A549 (cell line): ENCODE measurements around the gene ABI3. TPM values are rescaled to one million over a fixed set of nuclear protein-coding genes. Genes with fewer than 3 reads are reported as not detected.

ENCODE experiments used
- ATAC-seq, 2 experiments: fragments of 200-7000 bp in 1 of 2; fragments of >200 bp in 1 of 2; cut with Nextera tagmentation in 1 of 2; cut with Tn5 transposase in 1 of 2; 3 replicates each; pipeline versions ENCODE4 v1.8.0 to v1.9.1; 2018 to 2020; ENCODE audit warnings: mild to moderate bottlenecking in 1 of 2, moderate library complexity in 1 of 2
- CTCF ChIA-PET: fragments of 300-600 bp; sonication (Branson Sonifier 250); formaldehyde crosslinking; extraction: SDS; loops from one replicate; lab custom pipeline; 2021; ENCODE audit warnings: antibody characterized with exemption, inconsistent platforms; lab: Yijun Ruan, JAX
- POLR2A ChIA-PET: fragments of 350-600 bp; formaldehyde crosslinking; extraction: SDS; loops from one replicate; lab custom pipeline; 2021; ENCODE audit warnings: antibody characterized with exemption, inconsistent platforms; lab: Yijun Ruan, JAX
- DNase-seq, 2 experiments: peaks; one replicate each; pipeline versions ENCODE4 v3.0.0 to v3.0.0-alpha.2; 2011 to 2016; ENCODE audit warnings: low read depth in 1 of 2, low spot score in 1 of 2
- FAIRE-seq: peaks from 2 replicates; lab custom pipeline; 2011; peaks lifted over from hg19 to GRCh38; lab: Jason Lieb, UNC
- H3K27ac ChIP-seq, 2 experiments: fragments of >200 bp; sonication (Bioruptor Twin); formaldehyde crosslinking; 3 replicates each; pipeline ENCODE4 v1.5.1; 2016 to 2017
- H3K4me1 ChIP-seq: fragments of >200 bp; sonication (Bioruptor Twin); formaldehyde crosslinking; 3 replicates; pipeline ENCODE4 v1.6.1; 2016
- H3K4me2 ChIP-seq: fragments of >200 bp; sonication (Bioruptor Twin); formaldehyde crosslinking; 3 replicates; pipeline ENCODE4 v1.6.1; 2016
- H3K4me3 ChIP-seq: fragments of >200 bp; sonication (Bioruptor Twin); formaldehyde crosslinking; 3 replicates; pipeline ENCODE4 v1.5.1; 2016
- H3K9me3 ChIP-seq: fragments of >200 bp; sonication (Bioruptor Twin); formaldehyde crosslinking; 3 replicates; pipeline ENCODE4 v1.6.1; 2016
- ATOH8 ChIP-seq: fragments of 250-450 bp; sonication (Bioruptor Pico); IDR thresholded peaks from 2 replicates; pipeline ENCODE4 v1.5.0; 2020; ENCODE audit warnings: low read depth, mild to moderate bottlenecking, moderate library complexity
- CEBPB ChIP-seq, 2 experiments: fragments of >200 bp in 1 of 2; sonication (Bioruptor Twin) in 1 of 2; formaldehyde crosslinking in 1 of 2; IDR thresholded peaks; 2 replicates each; pipeline ENCODE4 v1.6.1; 2012 to 2016
- CHD4 ChIP-seq: fragments of 200-600 bp; sonication (generic); IDR thresholded peaks from 2 replicates; pipeline ENCODE4 v1.6.1; 2016; ENCODE audit warnings: antibody characterized with exemption, mild to moderate bottlenecking, borderline replicate concordance
- EHF ChIP-seq: fragments of 250-450 bp; sonication (Bioruptor Pico); IDR thresholded peaks from 2 replicates; pipeline ENCODE4 v1.5.0; 2020; ENCODE audit warnings: mild to moderate bottlenecking
- ESRRA ChIP-seq: fragments of 150-350 bp; IDR thresholded peaks from 2 replicates; pipeline ENCODE4 v1.6.1; 2014; ENCODE audit warnings: mild to moderate bottlenecking, low read length, borderline replicate concordance
- FOSB ChIP-seq: fragments of 250-450 bp; sonication (Bioruptor Pico); IDR thresholded peaks from 2 replicates; pipeline ENCODE4 v1.5.0; 2020; ENCODE audit warnings: mild to moderate bottlenecking, moderate library complexity
- FOXS1 ChIP-seq: fragments of 250-450 bp; sonication (Bioruptor Pico); IDR thresholded peaks from 2 replicates; pipeline ENCODE4 v1.5.0; 2020; ENCODE audit warnings: mild to moderate bottlenecking, moderate library complexity
- HES2 ChIP-seq: fragments of >200 bp; sonication (Bioruptor Twin); formaldehyde crosslinking; IDR thresholded peaks from 2 replicates; pipeline ENCODE4 v1.6.1; 2016
- HOXB13 ChIP-seq: fragments of 250-450 bp; sonication (Bioruptor Pico); IDR thresholded peaks from 2 replicates; pipeline ENCODE4 v1.5.0; 2020; ENCODE audit warnings: low read depth, mild to moderate bottlenecking, moderate library complexity
- JUN ChIP-seq, 2 experiments: fragments of >200 bp; sonication (Bioruptor Twin); formaldehyde crosslinking; IDR thresholded peaks; 2 replicates in 1 of 2; 3 replicates in 1 of 2; pipeline ENCODE4 v1.6.1; 2016 to 2017
- KDM5A ChIP-seq: fragments of 200-600 bp; sonication (generic); IDR thresholded peaks from 2 replicates; pipeline ENCODE4 v1.6.1; 2016; ENCODE audit warnings: antibody characterized with exemption, mild to moderate bottlenecking
- MAFK ChIP-seq: fragments of 450-650 bp; IDR thresholded peaks from 2 replicates; pipeline ENCODE4 v1.6.1; 2014; ENCODE audit not compliant: partially characterized antibody
- MAX ChIP-seq: IDR thresholded peaks from 2 replicates; pipeline ENCODE4 v1.6.1; 2012
- MAZ ChIP-seq: fragments of 150-350 bp; IDR thresholded peaks from 2 replicates; pipeline ENCODE4 v1.6.1; 2014; ENCODE audit warnings: antibody characterized with exemption, low read depth, low read length, borderline replicate concordance
- NFE2L2 ChIP-seq: fragments of 150-350 bp; conservative IDR thresholded peaks from 2 replicates; pipeline ENCODE4 v1.6.1; 2014; ENCODE audit warnings: low read length
- NR3C1 ChIP-seq: fragments of >200 bp; sonication (Bioruptor Twin); formaldehyde crosslinking; IDR thresholded peaks from 3 replicates; pipeline ENCODE4 v1.6.1; 2017
- PBX3 ChIP-seq: IDR thresholded peaks from 2 replicates; pipeline ENCODE4 v1.6.1; 2012
- RFX5 ChIP-seq: fragments of 450-650 bp; IDR thresholded peaks from 2 replicates; pipeline ENCODE4 v1.7.1; 2014; ENCODE audit warnings: antibody characterized with exemption, mild to moderate bottlenecking, moderate library complexity
- SREBF2 ChIP-seq: fragments of 450-650 bp; IDR thresholded peaks from 2 replicates; pipeline ENCODE4 v1.6.1; 2014; ENCODE audit warnings: mild to moderate bottlenecking, moderate library complexity
- ZC3H11A ChIP-seq: fragments of 450-650 bp; IDR thresholded peaks from 2 replicates; pipeline ENCODE4 v1.6.1; 2014; ENCODE audit warnings: antibody characterized with exemption, mild to moderate bottlenecking
- ZNF302 ChIP-seq: fragments of 250-450 bp; sonication (Bioruptor Pico); IDR thresholded peaks from 2 replicates; pipeline ENCODE4 v1.9.0; 2021; ENCODE audit warnings: inconsistent platforms, mild to moderate bottlenecking, moderate library complexity
- WGBS: methylation state at CpG from one replicate; pipeline ENCODE4 v1.1.6; 2017; ENCODE audit errors: missing lambda C conversion rate; 5-methylcytosine and 5-hydroxymethylcytosine counted together
- polyA plus RNA-seq, 4 experiments: library from polyadenylated mRNA; depleted of rRNA in 3 of 4; stranded (reverse); fragments of >200 nt; fragmentation: RNase III in 1 of 4; extraction: RNeasy Plus Mini Kit Qiagen cat#74134 plus additional on column Dnase treatment in 1 of 4; gene quantifications; 2 replicates in 3 of 4; 3 replicates in 1 of 4; pipeline ENCODE4 v1.2.3, GENCODE V29; 2011 to 2017
- TF ChIP-seq, protein P1 (sequence below): fragments of >200 bp; sonication (Bioruptor Twin); formaldehyde crosslinking; IDR thresholded peaks from 3 replicates; pipeline ENCODE4 v1.5.1; 2016
- TF ChIP-seq, protein P2 (sequence below): fragments of 200-600 bp; sonication (generic); IDR thresholded peaks from 2 replicates; pipeline ENCODE4 v1.6.1; 2016; ENCODE audit warnings: antibody characterized with exemption, mild to moderate bottlenecking, moderate library complexity
- TF ChIP-seq, protein P3 (sequence below): fragments of 250-450 bp; sonication (Bioruptor Pico); IDR thresholded peaks from 2 replicates; pipeline ENCODE4 v1.5.0; 2021; ENCODE audit warnings: mild to moderate bottlenecking, moderate library complexity, borderline replicate concordance

The ABI3 gene
- polyA plus RNA-seq, 2 of the 4 experiments (the other 2 are of a cell fraction), result not detected

DNA sequence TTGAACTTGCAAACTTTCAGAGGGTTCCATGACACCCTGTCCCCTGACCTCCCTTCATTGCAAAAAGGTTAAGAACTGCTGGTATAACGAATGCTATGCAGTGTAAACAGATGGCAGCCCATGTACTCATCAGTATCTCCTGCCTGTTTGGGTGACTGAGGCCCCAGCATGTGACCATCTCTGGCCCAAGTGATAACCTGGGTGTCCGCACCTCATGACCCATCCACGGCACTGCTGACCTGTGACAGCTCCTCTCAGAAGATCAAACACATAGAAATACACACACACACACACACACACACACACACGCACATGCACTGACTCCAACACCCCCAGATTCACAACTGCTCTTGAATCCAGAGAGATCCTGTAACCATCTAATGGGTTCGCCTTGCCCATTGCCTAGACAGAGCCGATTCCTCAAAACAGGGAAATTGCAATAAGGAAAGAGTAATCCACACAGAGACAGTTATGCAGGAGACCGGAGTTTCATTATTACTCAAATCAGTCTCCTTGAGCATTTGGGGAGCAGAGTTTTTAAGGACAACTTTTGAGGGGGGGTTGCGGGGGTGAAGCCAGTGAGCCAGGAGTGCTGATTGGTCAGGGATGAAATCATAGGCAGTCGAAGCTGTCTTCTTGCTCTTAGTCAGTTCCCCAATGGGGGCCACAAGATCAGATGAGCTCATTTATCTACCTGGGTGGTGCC is 31.3 kb downstream of the ABI3 start:
- Histone ChIP-seq H3K4me1 (no peaks in the 10 kb centered on the region), H3K27ac (no peak overlapping the region), H3K4me2 (no peak overlapping the region), H3K4me3 (no peak overlapping the region), H3K9me3 (no peaks in the 10 kb centered on the region)
- CTCF ChIA-PET, result interaction anchor here (0.7 to 4.8 kb wide), 4 partner anchors 15 to 157 kb away, joined by 3 to 48 read pairs (median 3); no protein-coding TSS in a partner anchor
- POLR2A ChIA-PET, result no interaction called here
- whole genome bisulfite sequencing, result 74% methylated on average over 9 of the region's 9 CpGs
- TF ChIP-seq CHD4 (no peak), FOXS1 (CRISPR knock-in tag) (no peak), ZC3H11A (no peak), FOSB (CRISPR knock-in tag) (no peak), KDM5A (no peak), MAFK (no peak), ATOH8 (CRISPR knock-in tag) (no peak), PBX3 (no peak), ESRRA (no peak), NR3C1 (no peak), EHF (CRISPR knock-in tag) (no peak), MAX (no peak), HOXB13 (CRISPR knock-in tag) (no peak), ZNF302 (CRISPR knock-in tag) (no peak), CEBPB (IDR thresholded peaks at IDR 0.05) (no peak), SREBF2 (no peak), MAZ (no peak), NFE2L2 (no peak)
- TF ChIP-seq, protein P1, sequence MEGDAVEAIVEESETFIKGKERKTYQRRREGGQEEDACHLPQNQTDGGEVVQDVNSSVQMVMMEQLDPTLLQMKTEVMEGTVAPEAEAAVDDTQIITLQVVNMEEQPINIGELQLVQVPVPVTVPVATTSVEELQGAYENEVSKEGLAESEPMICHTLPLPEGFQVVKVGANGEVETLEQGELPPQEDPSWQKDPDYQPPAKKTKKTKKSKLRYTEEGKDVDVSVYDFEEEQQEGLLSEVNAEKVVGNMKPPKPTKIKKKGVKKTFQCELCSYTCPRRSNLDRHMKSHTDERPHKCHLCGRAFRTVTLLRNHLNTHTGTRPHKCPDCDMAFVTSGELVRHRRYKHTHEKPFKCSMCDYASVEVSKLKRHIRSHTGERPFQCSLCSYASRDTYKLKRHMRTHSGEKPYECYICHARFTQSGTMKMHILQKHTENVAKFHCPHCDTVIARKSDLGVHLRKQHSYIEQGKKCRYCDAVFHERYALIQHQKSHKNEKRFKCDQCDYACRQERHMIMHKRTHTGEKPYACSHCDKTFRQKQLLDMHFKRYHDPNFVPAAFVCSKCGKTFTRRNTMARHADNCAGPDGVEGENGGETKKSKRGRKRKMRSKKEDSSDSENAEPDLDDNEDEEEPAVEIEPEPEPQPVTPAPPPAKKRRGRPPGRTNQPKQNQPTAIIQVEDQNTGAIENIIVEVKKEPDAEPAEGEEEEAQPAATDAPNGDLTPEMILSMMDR, result no peak
- TF ChIP-seq, protein P2, sequence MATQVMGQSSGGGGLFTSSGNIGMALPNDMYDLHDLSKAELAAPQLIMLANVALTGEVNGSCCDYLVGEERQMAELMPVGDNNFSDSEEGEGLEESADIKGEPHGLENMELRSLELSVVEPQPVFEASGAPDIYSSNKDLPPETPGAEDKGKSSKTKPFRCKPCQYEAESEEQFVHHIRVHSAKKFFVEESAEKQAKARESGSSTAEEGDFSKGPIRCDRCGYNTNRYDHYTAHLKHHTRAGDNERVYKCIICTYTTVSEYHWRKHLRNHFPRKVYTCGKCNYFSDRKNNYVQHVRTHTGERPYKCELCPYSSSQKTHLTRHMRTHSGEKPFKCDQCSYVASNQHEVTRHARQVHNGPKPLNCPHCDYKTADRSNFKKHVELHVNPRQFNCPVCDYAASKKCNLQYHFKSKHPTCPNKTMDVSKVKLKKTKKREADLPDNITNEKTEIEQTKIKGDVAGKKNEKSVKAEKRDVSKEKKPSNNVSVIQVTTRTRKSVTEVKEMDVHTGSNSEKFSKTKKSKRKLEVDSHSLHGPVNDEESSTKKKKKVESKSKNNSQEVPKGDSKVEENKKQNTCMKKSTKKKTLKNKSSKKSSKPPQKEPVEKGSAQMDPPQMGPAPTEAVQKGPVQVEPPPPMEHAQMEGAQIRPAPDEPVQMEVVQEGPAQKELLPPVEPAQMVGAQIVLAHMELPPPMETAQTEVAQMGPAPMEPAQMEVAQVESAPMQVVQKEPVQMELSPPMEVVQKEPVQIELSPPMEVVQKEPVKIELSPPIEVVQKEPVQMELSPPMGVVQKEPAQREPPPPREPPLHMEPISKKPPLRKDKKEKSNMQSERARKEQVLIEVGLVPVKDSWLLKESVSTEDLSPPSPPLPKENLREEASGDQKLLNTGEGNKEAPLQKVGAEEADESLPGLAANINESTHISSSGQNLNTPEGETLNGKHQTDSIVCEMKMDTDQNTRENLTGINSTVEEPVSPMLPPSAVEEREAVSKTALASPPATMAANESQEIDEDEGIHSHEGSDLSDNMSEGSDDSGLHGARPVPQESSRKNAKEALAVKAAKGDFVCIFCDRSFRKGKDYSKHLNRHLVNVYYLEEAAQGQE, result no peak
- FAIRE-seq, result no peak
- no peak for DNase-seq
- ATAC-seq, result no peak

- DNase-seq (no peak), FAIRE-seq (no peak), ATAC-seq (no peak)
- CTCF ChIA-PET, result interaction anchor here (0.7 to 4.8 kb wide), 4 partner anchors 16 to 158 kb away, joined by 3 to 48 read pairs (median 3); no protein-coding TSS in a partner anchor
- H3K27ac ChIP-seq, result no peak overlapping the region
- POLR2A ChIA-PET, result no interaction called here
- 77% methylated on average over 5 of the region's 5 CpGs for WGBS
- no peaks in the 10 kb centered on the region for H3K4me1 ChIP-seq
- H3K9me3 ChIP-seq, result no peaks in the 10 kb centered on the region
- no peak overlapping the region for H3K4me3 ChIP-seq
- H3K4me2 ChIP-seq, result no peak overlapping the region
- TF ChIP-seq, protein P3, sequence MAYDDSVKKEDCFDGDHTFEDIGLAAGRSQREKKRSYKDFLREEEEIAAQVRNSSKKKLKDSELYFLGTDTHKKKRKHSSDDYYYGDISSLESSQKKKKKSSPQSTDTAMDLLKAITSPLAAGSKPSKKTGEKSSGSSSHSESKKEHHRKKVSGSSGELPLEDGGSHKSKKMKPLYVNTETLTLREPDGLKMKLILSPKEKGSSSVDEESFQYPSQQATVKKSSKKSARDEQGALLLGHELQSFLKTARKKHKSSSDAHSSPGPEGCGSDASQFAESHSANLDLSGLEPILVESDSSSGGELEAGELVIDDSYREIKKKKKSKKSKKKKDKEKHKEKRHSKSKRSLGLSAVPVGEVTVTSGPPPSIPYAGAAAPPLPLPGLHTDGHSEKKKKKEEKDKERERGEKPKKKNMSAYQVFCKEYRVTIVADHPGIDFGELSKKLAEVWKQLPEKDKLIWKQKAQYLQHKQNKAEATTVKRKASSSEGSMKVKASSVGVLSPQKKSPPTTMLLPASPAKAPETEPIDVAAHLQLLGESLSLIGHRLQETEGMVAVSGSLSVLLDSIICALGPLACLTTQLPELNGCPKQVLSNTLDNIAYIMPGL (CRISPR knock-in tag), result no peak
- TF ChIP-seq RFX5, result no peak
- TF ChIP-seq JUN (IDR thresholded peaks at IDR 0.05), result no peak
- TF ChIP-seq, protein P2, result no peak
- TF ChIP-seq SREBF2, result no peak
- TF ChIP-seq HES2, result no peak
- TF ChIP-seq ZC3H11A, result no peak
These were observed 32.3 kb downstream of the ABI3 start for GRCh38 chr17:49242813-49243212.
